Measurements from ENCODE around the gene CERK. TPM values are rescaled to one million over a fixed set of nuclear protein-coding genes. Genes with fewer than 3 reads are reported as not detected.

The CERK gene
- total and polyA plus RNA-seq, 9 of the 15 experiments (the other 6 are each of a cell fraction or from before 2014, with no cell fraction given): 1.1 to 14.9 (median 8.7) TPM

GRCh38 chr22:46649141-46650077 is 88.6 kb downstream of the CERK start (continued):
- TF ChIP-seq, protein P1, sequence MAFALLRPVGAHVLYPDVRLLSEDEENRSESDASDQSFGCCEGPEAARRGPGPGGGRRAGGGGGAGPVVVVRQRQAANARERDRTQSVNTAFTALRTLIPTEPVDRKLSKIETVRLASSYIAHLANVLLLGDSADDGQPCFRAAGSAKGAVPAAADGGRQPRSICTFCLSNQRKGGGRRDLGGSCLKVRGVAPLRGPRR (CRISPR knock-in tag; IDR thresholded peaks at IDR 0.05): no peak
- TF ChIP-seq ZNF785 (CRISPR knock-in tag; IDR thresholded peaks at IDR 0.05) (no peak), BRD9 (IDR thresholded peaks at IDR 0.05; ENCODE audit: low read depth, partially characterized antibody) (no peak), DMBX1 (CRISPR knock-in tag; IDR thresholded peaks at IDR 0.05; ENCODE audit: borderline replicate concordance) (no peak), KDM1A (IDR thresholded peaks at IDR 0.05) (no peak), ESRRB (CRISPR knock-in tag; IDR thresholded peaks at IDR 0.05; ENCODE audit: borderline replicate concordance) (no peak), FOXA3 (CRISPR knock-in tag; conservative IDR thresholded peaks at IDR 0.05 in 1 of 2, IDR thresholded peaks at IDR 0.05 in 1 of 2) (peak; percentile 32 to 71; a peak in 2 of 4 replicates), MCM5 (IDR thresholded peaks at IDR 0.05; ENCODE audit: low read depth) (no peak), BHLHE40 (IDR thresholded peaks at IDR 0.05; ENCODE audit: low read length) (peak; percentile 81), SP2 (IDR thresholded peaks at IDR 0.05; ENCODE audit: extremely low read depth, low read depth, low read length, poor library complexity, severe bottlenecking) (peak; percentile 3), KLF1 (tag; IDR thresholded peaks at IDR 0.05) (no peak), HMGN3 (IDR thresholded peaks at IDR 0.05; ENCODE audit: borderline replicate concordance, extremely low read depth, insufficient read length, low read depth, low read length) (no peak), HBP1 (CRISPR knock-in tag; IDR thresholded peaks at IDR 0.05) (no peak), ZNF280B (CRISPR knock-in tag; IDR thresholded peaks at IDR 0.05) (no peak), GTF2A2 (tag; IDR thresholded peaks at IDR 0.05) (no peak), BCLAF1 (IDR thresholded peaks at IDR 0.05; ENCODE audit: borderline replicate concordance in 1 of 2, control insufficient read depth in 1 of 2, low read depth in 2 of 2, low read length in 1 of 2) (no peak), HNRNPK (IDR thresholded peaks at IDR 0.05; ENCODE audit: low read depth, low read length, poor library complexity, severe bottlenecking) (no peak)
- TF ChIP-seq, protein P2, sequence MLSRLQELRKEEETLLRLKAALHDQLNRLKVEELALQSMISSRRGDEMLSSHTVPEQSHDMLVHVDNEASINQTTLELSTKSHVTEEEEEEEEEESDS (CRISPR knock-in tag; IDR thresholded peaks at IDR 0.05): no peak
